Right atrium auricular region (tissue), 2 donors: ENCODE data around the gene PLAAT5. TPM values are rescaled to one million over a fixed set of nuclear protein-coding genes. Genes with fewer than 3 reads are reported as not detected.
"Not testable (repeated sequence)": the region's sequence is repeated elsewhere in the genome, so short reads cannot be mapped to it uniquely, and the experiment has no call there.

ENCODE experiments used
- DNase-seq: peaks from one replicate; pipeline ENCODE4 v3.0.0-alpha.2; 2019; ENCODE audit warnings: low spot score
- H3K27ac ChIP-seq, 2 donors: fragments of 200-600 bp; sonication (generic); 1 replicate in 1 of 2; 2 replicates in 1 of 2; pipeline ENCODE4 v1.5.1; 2016 to 2019
- H3K27me3 ChIP-seq, 2 donors: fragments of 200-600 bp; sonication (generic); one replicate each; pipeline versions ENCODE4 v1.5.1 to v1.6.0; 2017 to 2019
- H3K36me3 ChIP-seq: fragments of 200-600 bp; sonication (generic); one replicate; pipeline ENCODE4 v1.5.1; 2016
- H3K4me1 ChIP-seq, 2 donors: fragments of 200-600 bp; sonication (generic); one replicate each; pipeline versions ENCODE4 v1.5.1 to v1.6.0; 2017 to 2019
- H3K4me3 ChIP-seq, 2 donors: fragments of 200-600 bp; sonication (generic); 1 replicate in 1 of 2; 2 replicates in 1 of 2; pipeline ENCODE4 v1.5.1; 2017 to 2019; ENCODE audit warnings: mild to moderate bottlenecking in 1 of 2, moderate library complexity in 1 of 2
- H3K9me3 ChIP-seq, 2 donors: fragments of 200-600 bp; sonication (generic); one replicate each; pipeline ENCODE4 v1.5.1; 2019
- total RNA-seq, 2 donors: library from RNA; depleted of rRNA; stranded (reverse); fragments of >200 nt; gene quantifications; one replicate each; pipeline ENCODE4 v1.1.0, GENCODE V29; 2016
- TF ChIP-seq, protein P1 (sequence below), 2 donors: fragments of 200-600 bp; sonication (generic); IDR thresholded peaks; one replicate each; pipeline ENCODE4 v1.5.1; 2019; ENCODE audit warnings: antibody characterized with exemption in 2 of 2

PLAAT5 gene
- total RNA-seq, 2 donors from 2014 or later, result 4.0 to 5.3 TPM

GRCh38 chr11:63534076-63534475 is 43.1 kb upstream of the PLAAT5 start:
- TF ChIP-seq, protein P1, sequence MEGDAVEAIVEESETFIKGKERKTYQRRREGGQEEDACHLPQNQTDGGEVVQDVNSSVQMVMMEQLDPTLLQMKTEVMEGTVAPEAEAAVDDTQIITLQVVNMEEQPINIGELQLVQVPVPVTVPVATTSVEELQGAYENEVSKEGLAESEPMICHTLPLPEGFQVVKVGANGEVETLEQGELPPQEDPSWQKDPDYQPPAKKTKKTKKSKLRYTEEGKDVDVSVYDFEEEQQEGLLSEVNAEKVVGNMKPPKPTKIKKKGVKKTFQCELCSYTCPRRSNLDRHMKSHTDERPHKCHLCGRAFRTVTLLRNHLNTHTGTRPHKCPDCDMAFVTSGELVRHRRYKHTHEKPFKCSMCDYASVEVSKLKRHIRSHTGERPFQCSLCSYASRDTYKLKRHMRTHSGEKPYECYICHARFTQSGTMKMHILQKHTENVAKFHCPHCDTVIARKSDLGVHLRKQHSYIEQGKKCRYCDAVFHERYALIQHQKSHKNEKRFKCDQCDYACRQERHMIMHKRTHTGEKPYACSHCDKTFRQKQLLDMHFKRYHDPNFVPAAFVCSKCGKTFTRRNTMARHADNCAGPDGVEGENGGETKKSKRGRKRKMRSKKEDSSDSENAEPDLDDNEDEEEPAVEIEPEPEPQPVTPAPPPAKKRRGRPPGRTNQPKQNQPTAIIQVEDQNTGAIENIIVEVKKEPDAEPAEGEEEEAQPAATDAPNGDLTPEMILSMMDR (IDR thresholded peaks at IDR 0.05), result no peak
- H3K27me3 ChIP-seq, result no peaks in the 10 kb centered on the region
- H3K4me3 ChIP-seq, result no peak overlapping the region
- H3K27ac ChIP-seq, result no peak overlapping the region
- DNase-seq, result no peak
- no peaks in the 10 kb centered on the region for H3K36me3 ChIP-seq
- no peaks in the 10 kb centered on the region for H3K9me3 ChIP-seq
- H3K4me1 ChIP-seq, result peaks cover 0 to 41% of the 10 kb centered on the region in 2 donors

GRCh38 chr11:63532799-63533475 is 42.0 kb upstream of the PLAAT5 start:
- no peak for DNase-seq
- peaks cover 0 to 31% of the 10 kb centered on the region in 2 donors for H3K4me1 ChIP-seq
- no peaks in the 10 kb centered on the region for H3K36me3 ChIP-seq
- H3K27ac ChIP-seq, result no peak overlapping the region
- H3K4me3 ChIP-seq, result no peak overlapping the region
- no peaks in the 10 kb centered on the region for H3K27me3 ChIP-seq
- TF ChIP-seq, protein P1 (IDR thresholded peaks at IDR 0.05), result no peak
- no peaks in the 10 kb centered on the region for H3K9me3 ChIP-seq

GRCh38 chr11:63532117-63532516 is 41.1 kb upstream of the PLAAT5 start:
- peaks cover 0 to 22% of the 10 kb centered on the region in 2 donors for H3K4me1 ChIP-seq
- no peak overlapping the region for H3K4me3 ChIP-seq
- no peak overlapping the region for H3K27ac ChIP-seq
- no peaks in the 10 kb centered on the region for H3K36me3 ChIP-seq
- H3K27me3 ChIP-seq, result no peaks in the 10 kb centered on the region
- no peak for DNase-seq
- TF ChIP-seq, protein P1 (IDR thresholded peaks at IDR 0.05), result no peak
- H3K9me3 ChIP-seq, result no peaks in the 10 kb centered on the region

DNA sequence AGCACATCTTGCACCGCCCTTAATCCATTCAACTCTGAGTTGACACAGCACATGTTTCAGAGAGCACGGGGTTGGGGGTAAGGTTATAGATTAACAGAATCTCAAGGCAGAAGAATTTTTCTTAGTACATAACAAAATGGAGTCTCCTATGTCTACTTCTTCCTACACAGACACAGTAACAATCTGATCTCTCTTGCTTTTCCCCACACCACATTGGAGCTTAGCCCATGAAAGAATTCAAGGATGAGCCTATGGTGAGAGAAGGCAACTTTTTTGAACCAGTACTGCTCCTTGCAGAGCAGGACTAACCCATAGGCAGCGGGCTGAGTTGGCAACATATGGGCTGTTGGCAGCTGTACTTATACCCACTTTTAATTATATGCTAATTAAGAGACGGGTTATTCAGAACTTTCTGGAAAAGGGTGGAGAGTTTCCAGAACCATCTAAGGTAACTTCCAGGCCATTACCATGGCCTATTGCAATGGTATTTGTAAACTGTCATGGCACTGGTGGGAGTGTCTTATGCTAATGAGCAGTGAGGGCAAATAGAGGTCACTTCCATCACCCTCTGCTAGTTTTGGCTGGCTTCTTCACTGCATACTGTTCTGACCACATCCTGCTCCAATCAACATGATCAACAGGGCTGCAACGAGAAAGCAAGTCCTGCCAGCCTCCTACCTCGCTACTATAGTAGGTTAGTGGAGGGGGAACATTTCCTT is 40.3 kb upstream of the PLAAT5 start:
- H3K4me1 ChIP-seq, result peaks cover 0 to 15% of the 10 kb centered on the region in 2 donors
- not testable (repeated sequence) for H3K9me3 ChIP-seq, H3K27ac ChIP-seq, H3K27me3 ChIP-seq, DNase-seq, H3K4me3 ChIP-seq, H3K36me3 ChIP-seq

GRCh38 chr11:63530021-63530420 is 39.1 kb upstream of the PLAAT5 start:
- no peaks in the 10 kb centered on the region for H3K9me3 ChIP-seq
- H3K4me3 ChIP-seq, result no peak overlapping the region
- H3K27ac ChIP-seq, result no peak overlapping the region
- no peaks in the 10 kb centered on the region for H3K36me3 ChIP-seq
- peaks cover 0 to 10% of the 10 kb centered on the region in 2 donors for H3K4me1 ChIP-seq
- TF ChIP-seq, protein P1 (IDR thresholded peaks at IDR 0.05), result no peak
- no peaks in the 10 kb centered on the region for H3K27me3 ChIP-seq
- DNase-seq, result no peak

GRCh38 chr11:63529373-63529772 is 38.4 kb upstream of the PLAAT5 start:
- H3K9me3 ChIP-seq, H3K4me3 ChIP-seq, H3K36me3 ChIP-seq, DNase-seq, H3K27ac ChIP-seq, H3K27me3 ChIP-seq, H3K4me1 ChIP-seq: not testable (repeated sequence)

GRCh38 chr11:63528729-63529278 is 37.8 kb upstream of the PLAAT5 start:
- not testable (repeated sequence) for H3K27me3 ChIP-seq, H3K4me3 ChIP-seq, H3K27ac ChIP-seq, DNase-seq, H3K4me1 ChIP-seq, H3K9me3 ChIP-seq, H3K36me3 ChIP-seq

- H3K9me3 ChIP-seq, DNase-seq, H3K36me3 ChIP-seq, H3K4me1 ChIP-seq, H3K4me3 ChIP-seq, H3K27ac ChIP-seq, H3K27me3 ChIP-seq: not testable (repeated sequence)
Observed at GRCh38 chr11:63528156-63528555, 37.2 kb upstream of the PLAAT5 start.
